ENCODE results near the gene CSTPP1.

Gene CSTPP1

GRCh38 chr11:47183031-47183856 is 246.7 kb downstream of the CSTPP1 start:
- TF ChIP-seq, protein P1, sequence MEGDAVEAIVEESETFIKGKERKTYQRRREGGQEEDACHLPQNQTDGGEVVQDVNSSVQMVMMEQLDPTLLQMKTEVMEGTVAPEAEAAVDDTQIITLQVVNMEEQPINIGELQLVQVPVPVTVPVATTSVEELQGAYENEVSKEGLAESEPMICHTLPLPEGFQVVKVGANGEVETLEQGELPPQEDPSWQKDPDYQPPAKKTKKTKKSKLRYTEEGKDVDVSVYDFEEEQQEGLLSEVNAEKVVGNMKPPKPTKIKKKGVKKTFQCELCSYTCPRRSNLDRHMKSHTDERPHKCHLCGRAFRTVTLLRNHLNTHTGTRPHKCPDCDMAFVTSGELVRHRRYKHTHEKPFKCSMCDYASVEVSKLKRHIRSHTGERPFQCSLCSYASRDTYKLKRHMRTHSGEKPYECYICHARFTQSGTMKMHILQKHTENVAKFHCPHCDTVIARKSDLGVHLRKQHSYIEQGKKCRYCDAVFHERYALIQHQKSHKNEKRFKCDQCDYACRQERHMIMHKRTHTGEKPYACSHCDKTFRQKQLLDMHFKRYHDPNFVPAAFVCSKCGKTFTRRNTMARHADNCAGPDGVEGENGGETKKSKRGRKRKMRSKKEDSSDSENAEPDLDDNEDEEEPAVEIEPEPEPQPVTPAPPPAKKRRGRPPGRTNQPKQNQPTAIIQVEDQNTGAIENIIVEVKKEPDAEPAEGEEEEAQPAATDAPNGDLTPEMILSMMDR (IDR thresholded peaks at IDR 0.05; ENCODE audit: control extremely low read depth, extremely low read depth, low read depth, missing control alignments), result no peak
- DNase-seq (ENCODE audit: extremely low spot score), result no peak
- POLR2A ChIA-PET, result no interaction called here
- CTCF ChIA-PET, result interaction anchor here (1.1 to 6.7 kb wide), 3 partner anchors 27 to 229 kb away, joined by 3 to 66 read pairs (median 3); partner anchors contain the start of gene NR1H3

- ChIA-PET POLR2A (no interaction called here), CTCF (interaction anchor here (1.0 to 1.1 kb wide), 3 partner anchors 27 to 76 kb away, joined by 3 read pairs; no protein-coding TSS in a partner anchor)
- DNase-seq (ENCODE audit: extremely low spot score), result no peak
- TF ChIP-seq, protein P1 (IDR thresholded peaks at IDR 0.05; ENCODE audit: control extremely low read depth, extremely low read depth, low read depth, missing control alignments), result no peak
Observed at GRCh38 chr11:47183969-47184368, 247.4 kb downstream of the CSTPP1 start.

- TF ChIP-seq, protein P1 (IDR thresholded peaks at IDR 0.05; ENCODE audit: control extremely low read depth, extremely low read depth, low read depth, missing control alignments), result no peak
- DNase-seq (ENCODE audit: extremely low spot score), result no peak
- ChIA-PET POLR2A (no interaction called here), CTCF (interaction anchor here (1.0 to 1.5 kb wide), 10 partner anchors 13 to 369 kb away, joined by 3 to 4 read pairs (median 3); partner anchors contain the start of gene DDB2)
Observed at GRCh38 chr11:47184711-47185304, 248.2 kb downstream of the CSTPP1 start.

GRCh38 chr11:47185305-47186075 is 248.9 kb downstream of the CSTPP1 start:
- TF ChIP-seq, protein P1 (IDR thresholded peaks at IDR 0.05; ENCODE audit: control extremely low read depth, extremely low read depth, low read depth, missing control alignments), result no peak
- no peak for DNase-seq (ENCODE audit: extremely low spot score)
- CTCF ChIA-PET, result interaction anchor here (1.0 to 1.5 kb wide), 8 partner anchors 14 to 368 kb away, joined by 3 to 4 read pairs (median 3); partner anchors contain the start of gene DDB2
- POLR2A ChIA-PET, result no interaction called here

- peak; percentile 75 for DNase-seq (ENCODE audit: extremely low spot score)
- CTCF ChIA-PET, result interaction anchor here (1.0 to 3.0 kb wide), 9 partner anchors 8 to 226 kb away, joined by 3 to 19 read pairs (median 4); partner anchors contain the start of gene DDB2
- POLR2A ChIA-PET, result no interaction called here
Observed at GRCh38 chr11:47186076-47186699, 249.6 kb downstream of the CSTPP1 start, which contains the start of gene PACSIN3. Gene PACSIN3 (minus strand): TSS chr11:47186434. CDS start chr11:47182727, 3,707 bp downstream.

More at GRCh38 chr11:47186076-47186699, 249.6 kb downstream of the CSTPP1 start, which contains the start of gene PACSIN3:
- TF ChIP-seq, protein P1 (IDR thresholded peaks at IDR 0.05; ENCODE audit: control extremely low read depth, extremely low read depth, low read depth, missing control alignments), result no peak

Data from GM10248 (cell line).